Astrocyte (in vitro differentiated cells and primary cell): ENCODE results near the gene METTL9.

Experiments used
- EZH2 ChIP-seq: IDR thresholded peaks from 2 replicates; pipeline ENCODE4 v1.6.1; 2012; ENCODE audit warnings: mild to moderate bottlenecking, low read length, inconsistent platforms; ENCODE audit not compliant: insufficient read depth
- TF ChIP-seq, protein P1 (sequence below): IDR thresholded peaks from 2 replicates; pipeline ENCODE4 v1.5.1; 2011; ENCODE audit warnings: low read depth, mild to moderate bottlenecking, inconsistent platforms, low read length, moderate library complexity; ENCODE audit not compliant: insufficient read depth

DNA sequence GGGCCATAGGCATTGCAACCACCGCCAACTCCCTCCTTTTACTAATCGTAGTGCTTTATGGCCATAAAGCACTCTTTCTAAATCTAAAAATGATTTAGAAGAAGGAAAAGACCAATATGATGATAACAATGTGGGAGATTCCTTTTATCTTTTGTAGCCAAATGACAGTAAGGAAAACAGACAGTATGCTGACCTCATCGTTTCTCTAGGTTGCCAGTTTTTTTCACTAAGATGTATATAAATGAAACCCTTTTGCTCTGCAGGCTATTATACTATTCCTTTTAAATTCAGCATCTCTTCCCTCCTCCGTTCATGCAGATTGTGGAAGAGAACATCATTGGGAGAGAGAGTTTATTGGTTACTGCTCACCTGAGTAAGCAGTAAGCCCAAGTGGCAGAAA lies 89.7 kb downstream of the METTL9 start:
- TF ChIP-seq, protein P1, sequence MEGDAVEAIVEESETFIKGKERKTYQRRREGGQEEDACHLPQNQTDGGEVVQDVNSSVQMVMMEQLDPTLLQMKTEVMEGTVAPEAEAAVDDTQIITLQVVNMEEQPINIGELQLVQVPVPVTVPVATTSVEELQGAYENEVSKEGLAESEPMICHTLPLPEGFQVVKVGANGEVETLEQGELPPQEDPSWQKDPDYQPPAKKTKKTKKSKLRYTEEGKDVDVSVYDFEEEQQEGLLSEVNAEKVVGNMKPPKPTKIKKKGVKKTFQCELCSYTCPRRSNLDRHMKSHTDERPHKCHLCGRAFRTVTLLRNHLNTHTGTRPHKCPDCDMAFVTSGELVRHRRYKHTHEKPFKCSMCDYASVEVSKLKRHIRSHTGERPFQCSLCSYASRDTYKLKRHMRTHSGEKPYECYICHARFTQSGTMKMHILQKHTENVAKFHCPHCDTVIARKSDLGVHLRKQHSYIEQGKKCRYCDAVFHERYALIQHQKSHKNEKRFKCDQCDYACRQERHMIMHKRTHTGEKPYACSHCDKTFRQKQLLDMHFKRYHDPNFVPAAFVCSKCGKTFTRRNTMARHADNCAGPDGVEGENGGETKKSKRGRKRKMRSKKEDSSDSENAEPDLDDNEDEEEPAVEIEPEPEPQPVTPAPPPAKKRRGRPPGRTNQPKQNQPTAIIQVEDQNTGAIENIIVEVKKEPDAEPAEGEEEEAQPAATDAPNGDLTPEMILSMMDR: no peak
- TF ChIP-seq EZH2: no peak
